Measurements from ENCODE around the gene LMO7. TPM values are rescaled to one million over a fixed set of nuclear protein-coding genes. Genes with fewer than 3 reads are reported as not detected.
A peak's percentile ranks its signal among the peaks of the same experiment; 100 is the strongest.

The LMO7 gene
- total RNA-seq, 1 donor from 2014 or later = 176 TPM

- H3K9me3 ChIP-seq = no peaks in the 10 kb centered on the region
- DNase-seq (ENCODE audit: low spot score in 2 of 2) = no peak
- peak overlapping the region in 1 of 2 donors; percentile 3 for H3K27ac ChIP-seq
- H3K4me1 ChIP-seq = no peaks in the 10 kb centered on the region
- intact Hi-C loops (cut with DNase I) = loop anchor here (2.0 to 10.0 kb wide), 2 partner anchors 88 to 1502 kb away; partner anchors contain the start of genes KLF12 and UCHL3
- TF ChIP-seq CTCF (IDR thresholded peaks at IDR 0.05) = no peak
- no peaks in the 10 kb centered on the region for H3K36me3 ChIP-seq
- no peaks in the 10 kb centered on the region for H3K27me3 ChIP-seq
- peak overlapping the region; percentile 74 to 87 for H3K4me3 ChIP-seq
These were observed 1.1 kb downstream of the LMO7 start for GRCh38 chr13:75637181-75637750.

DNA sequence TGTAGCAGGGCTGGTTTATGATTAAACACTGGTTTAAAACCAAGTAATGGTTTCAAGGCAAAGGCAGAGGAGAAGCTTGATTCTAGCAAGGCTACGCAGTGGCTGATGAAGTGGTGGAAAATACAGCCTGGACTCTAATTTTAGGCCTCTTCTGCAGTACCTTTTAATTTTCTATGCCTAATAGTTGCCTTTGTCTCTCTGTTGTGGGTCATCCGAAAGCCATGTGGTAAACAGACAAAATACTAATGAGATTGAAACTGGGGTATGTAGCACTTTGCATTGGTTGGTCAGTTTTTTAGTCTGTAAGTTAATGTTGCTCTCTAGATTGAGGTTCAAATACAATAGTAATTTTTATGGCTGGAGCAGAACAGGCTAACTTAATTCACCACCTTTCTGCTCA is 3.3 kb downstream of the LMO7 start:
- no peak overlapping the region for H3K4me3 ChIP-seq
- H3K9me3 ChIP-seq = no peaks in the 10 kb centered on the region
- TF ChIP-seq CTCF (IDR thresholded peaks at IDR 0.05) = no peak
- no peaks in the 10 kb centered on the region for H3K36me3 ChIP-seq
- no peak overlapping the region for H3K27ac ChIP-seq
- intact Hi-C loops (cut with DNase I) = loop anchor here (10.0 kb wide), 1 partner anchor 1505 kb away; the partner anchor contains the start of gene KLF12
- H3K4me1 ChIP-seq = no peaks in the 10 kb centered on the region
- no peaks in the 10 kb centered on the region for H3K27me3 ChIP-seq
- no peak for DNase-seq (ENCODE audit: low spot score in 2 of 2)

DNA sequence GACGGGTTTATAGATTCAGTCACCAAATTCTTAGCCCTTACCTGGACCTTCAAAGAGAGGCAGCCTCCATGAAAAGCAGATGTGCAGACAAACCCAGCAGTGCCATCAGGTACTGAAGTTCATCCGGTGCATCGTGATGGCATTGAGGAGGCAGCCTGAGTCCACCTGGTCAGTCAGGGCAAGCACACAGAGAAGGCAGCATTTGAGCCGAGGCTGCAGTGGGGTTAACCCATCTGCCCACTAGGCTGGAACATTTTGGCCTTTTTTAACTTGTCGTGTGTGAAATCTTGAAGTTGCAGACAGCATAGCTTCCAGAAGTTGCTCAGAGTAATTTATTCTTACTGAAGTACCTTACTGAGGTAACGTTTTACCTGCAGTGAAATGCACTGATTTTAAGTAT is 4.9 kb downstream of the LMO7 start:
- Histone ChIP-seq H3K4me3 (no peak overlapping the region), H3K9me3 (no peaks in the 10 kb centered on the region), H3K27me3 (no peaks in the 10 kb centered on the region), H3K27ac (no peak overlapping the region), H3K4me1 (no peaks in the 10 kb centered on the region), H3K36me3 (no peaks in the 10 kb centered on the region)
- TF ChIP-seq CTCF (IDR thresholded peaks at IDR 0.05) = no peak
- intact Hi-C loops (cut with DNase I) = no loop called here
- DNase-seq (ENCODE audit: low spot score in 2 of 2) = no peak

DNA sequence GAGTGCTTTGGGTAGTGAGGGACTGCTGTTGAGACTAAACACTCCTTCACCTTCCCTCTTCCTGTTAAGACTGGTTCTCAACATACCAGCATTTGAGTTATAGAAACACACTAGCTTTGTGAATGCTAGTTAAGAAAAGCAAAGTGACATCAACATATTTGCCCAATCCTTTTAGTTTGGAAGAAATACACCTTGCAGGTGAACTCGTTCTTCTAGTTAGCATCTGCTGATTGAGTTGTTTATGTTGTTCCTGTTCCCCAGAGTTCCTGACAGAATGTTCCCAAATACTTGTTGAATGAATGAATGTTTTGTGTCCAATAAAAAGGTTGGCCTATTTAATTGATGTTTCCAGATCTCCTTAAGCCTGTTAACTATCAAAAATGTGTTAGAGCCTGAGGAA is 7.1 kb downstream of the LMO7 start:
- H3K27me3 ChIP-seq = no peaks in the 10 kb centered on the region
- no peaks in the 10 kb centered on the region for H3K4me1 ChIP-seq
- DNase-seq (ENCODE audit: low spot score in 2 of 2) = no peak
- H3K9me3 ChIP-seq = no peaks in the 10 kb centered on the region
- H3K27ac ChIP-seq = no peak overlapping the region
- H3K4me3 ChIP-seq = no peak overlapping the region
- H3K36me3 ChIP-seq = no peaks in the 10 kb centered on the region
- intact Hi-C loops (cut with DNase I) = no loop called here
- no peak for TF ChIP-seq CTCF (IDR thresholded peaks at IDR 0.05)

GRCh38 chr13:75643693-75644092 is 7.6 kb downstream of the LMO7 start:
- Histone ChIP-seq H3K4me3 (no peak overlapping the region), H3K27me3 (no peaks in the 10 kb centered on the region), H3K9me3 (no peaks in the 10 kb centered on the region), H3K4me1 (no peaks in the 10 kb centered on the region), H3K27ac (no peak overlapping the region), H3K36me3 (no peaks in the 10 kb centered on the region)
- DNase-seq (ENCODE audit: low spot score in 2 of 2) = no peak
- intact Hi-C loops (cut with DNase I) = no loop called here
- no peak for TF ChIP-seq CTCF (IDR thresholded peaks at IDR 0.05)

DNA sequence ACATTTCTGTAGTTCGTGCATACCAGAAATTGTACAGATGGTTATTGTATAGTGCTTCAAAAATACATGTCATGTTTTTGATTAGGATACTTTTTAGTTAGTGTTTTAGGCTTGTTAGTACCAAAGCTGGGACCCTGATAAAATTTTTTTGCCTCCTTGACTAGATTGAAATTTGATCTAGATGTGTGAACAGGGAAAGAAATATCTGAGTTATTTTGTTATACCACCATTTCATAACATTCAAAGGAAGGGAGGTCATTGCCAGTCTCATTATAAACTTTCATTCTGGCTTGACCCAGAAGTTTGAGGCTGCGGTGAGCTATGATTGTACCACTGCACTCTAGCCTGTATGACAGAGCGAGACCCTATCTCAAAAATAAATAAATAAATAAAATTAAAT is 9.0 kb downstream of the LMO7 start:
- Histone ChIP-seq H3K27me3 (no peaks in the 10 kb centered on the region), H3K27ac (no peak overlapping the region), H3K9me3 (no peaks in the 10 kb centered on the region), H3K36me3 (no peaks in the 10 kb centered on the region), H3K4me3 (no peak overlapping the region), H3K4me1 (no peaks in the 10 kb centered on the region)
- intact Hi-C loops (cut with DNase I) = no loop called here
- DNase-seq (ENCODE audit: low spot score in 2 of 2) = no peak
- TF ChIP-seq CTCF (IDR thresholded peaks at IDR 0.05) = no peak
